B cell (primary cell): Measurements from ENCODE around the gene ST3GAL3. TPM values are rescaled to one million over a fixed set of nuclear protein-coding genes. Genes with fewer than 3 reads are reported as not detected.

Experiments used
- ATAC-seq: fragments of 200-7000 bp; cut with Tn5 transposase; one replicate; pipeline ENCODE4 v1.10.0; 2021; ENCODE audit warnings: low read depth, mild to moderate bottlenecking, moderate number of reproducible peaks, moderate library complexity
- CTCF ChIA-PET: fragments of 350-600 bp; sonication (Branson Sonifier 250); formaldehyde crosslinking; loops from one replicate; lab custom pipeline; 2021; ENCODE audit warnings: antibody characterized with exemption, inconsistent platforms; lab: Charles Lee
- POLR2A ChIA-PET: fragments of 350-600 bp; sonication (Branson Sonifier 250); formaldehyde crosslinking; loops from one replicate; lab custom pipeline; 2021; ENCODE audit warnings: antibody characterized with exemption; lab: Charles Lee
- DNase-seq: peaks from one replicate; pipeline ENCODE4 v3.0.0; 2013
- H2AFZ ChIP-seq: 2 replicates; pipeline ENCODE4 v1.6.1; 2012; ENCODE audit warnings: mild to moderate bottlenecking, low read depth, low read length; ENCODE audit not compliant: insufficient read depth, poor library complexity, severe bottlenecking
- H3K27ac ChIP-seq, 2 donors: 1 replicate in 1 of 2; 2 replicates in 1 of 2; pipeline ENCODE4 v1.5.1; 2012 to 2013; ENCODE audit warnings: low read length in 2 of 2, mild to moderate bottlenecking in 2 of 2, moderate library complexity in 1 of 2
- H3K27me3 ChIP-seq, 4 experiments: fragments of 200-600 bp in 1 of 4; sonication (generic) in 1 of 4; replicated peaks in 1 of 4; 1 replicate in 2 of 4; 2 replicates in 2 of 4; pipeline versions ENCODE4 v1.6.1 to v1.7.0; 2013 to 2016; ENCODE audit warnings: low read length in 3 of 4, mild to moderate bottlenecking in 2 of 4, mixed read lengths in 1 of 4, moderate library complexity in 1 of 4; ENCODE audit not compliant: insufficient read depth in 4 of 4, control insufficient read depth in 3 of 4; ENCODE audit errors: control extremely low read depth in 1 of 4
- H3K36me3 ChIP-seq, 2 experiments: replicated peaks in 1 of 2; 1 replicate in 1 of 2; 2 replicates in 1 of 2; pipeline versions ENCODE4 v1.6.1 to v1.7.1; 2013; ENCODE audit warnings: low read length in 1 of 2; ENCODE audit not compliant: insufficient read depth in 2 of 2, control insufficient read depth in 1 of 2; ENCODE audit errors: control extremely low read depth in 1 of 2, extremely low read depth in 1 of 2
- H3K4me1 ChIP-seq, 2 donors: fragments of 200-600 bp in 1 of 2; sonication (generic) in 1 of 2; 1 replicate in 1 of 2; 2 replicates in 1 of 2; pipeline versions ENCODE4 v1.5.1 to v1.6.1; 2013 to 2017; ENCODE audit warnings: low read length in 2 of 2; ENCODE audit not compliant: control insufficient read depth in 2 of 2, insufficient read depth in 2 of 2
- H3K4me2 ChIP-seq: replicated peaks from 2 replicates; pipeline ENCODE3; 2012; ENCODE audit warnings: mild to moderate bottlenecking, low read depth, low read length; ENCODE audit not compliant: poor library complexity, severe bottlenecking
- H3K4me3 ChIP-seq, 5 experiments: fragments of 200-600 bp in 1 of 5; sonication (generic) in 1 of 5; 1 replicate in 3 of 5; 2 replicates in 2 of 5; pipeline versions ENCODE4 v1.5.1 to v1.7.0; 2011 to 2016; ENCODE audit warnings: low read length in 4 of 5, mild to moderate bottlenecking in 4 of 5, low read depth in 2 of 5, control low read depth in 1 of 5, moderate library complexity in 1 of 5; ENCODE audit not compliant: insufficient read depth in 1 of 5; ENCODE audit errors: control extremely low read depth in 1 of 5, extremely low read depth in 1 of 5
- H3K79me2 ChIP-seq: fragments of 200-600 bp; sonication (generic); one replicate; pipeline ENCODE4 v1.6.0; 2016; ENCODE audit warnings: low read length; ENCODE audit not compliant: control insufficient read depth, insufficient read depth
- H3K9ac ChIP-seq: fragments of 200-600 bp; sonication (generic); 2 replicates; pipeline ENCODE4 v1.6.1; 2017; ENCODE audit warnings: mild to moderate bottlenecking, low read length, moderate library complexity
- H3K9me3 ChIP-seq, 3 donors: one replicate each; pipeline versions ENCODE4 v1.6.1 to v1.7.1; 2013; ENCODE audit warnings: low read length in 2 of 3; ENCODE audit not compliant: control insufficient read depth in 2 of 3, insufficient read depth in 1 of 3; ENCODE audit errors: control extremely low read depth in 1 of 3
- H4K20me1 ChIP-seq: 2 replicates; pipeline ENCODE4 v1.6.0; 2012; ENCODE audit warnings: mild to moderate bottlenecking, low read length; ENCODE audit not compliant: insufficient read depth, control insufficient read depth, poor library complexity, severe bottlenecking
- H3K27ac Mint-ChIP-seq: one replicate; pipeline ENCODE4 v1.8.0; 2021; ENCODE audit warnings: mixed read lengths
- H3K27me3 Mint-ChIP-seq: one replicate; pipeline ENCODE4 v1.8.0; 2021; ENCODE audit warnings: mixed read lengths
- H3K4me1 Mint-ChIP-seq: one replicate; pipeline ENCODE4 v1.8.0; 2021; ENCODE audit warnings: mixed read lengths
- H3K4me3 Mint-ChIP-seq: one replicate; pipeline ENCODE4 v1.8.0; 2021; ENCODE audit warnings: mixed read lengths
- H3K9me3 Mint-ChIP-seq: one replicate; pipeline ENCODE4 v1.8.0; 2022; ENCODE audit warnings: mixed read lengths; ENCODE audit not compliant: insufficient read depth
- CTCF ChIP-seq: fragments of 200-600 bp; IDR thresholded peaks from one replicate; pipeline ENCODE4 v1.8.0; 2022; ENCODE audit warnings: antibody characterized with exemption, mild to moderate bottlenecking
- EZH2 ChIP-seq: IDR thresholded peaks from 2 replicates; pipeline ENCODE4 v1.6.1; 2012; ENCODE audit warnings: borderline replicate concordance, low read depth, mild to moderate bottlenecking, moderate library complexity, low read length; ENCODE audit not compliant: insufficient read depth, poor library complexity, severe bottlenecking
- WGBS: methylation state at CpG from one replicate; pipeline ENCODE4 v1.1.5; 2013; ENCODE audit warnings: missing lambda C conversion rate; ENCODE audit not compliant: insufficient coverage; 5-methylcytosine and 5-hydroxymethylcytosine counted together
- intact Hi-C: fragments of 100-400 bp; cut with micrococcal nuclease; formaldehyde crosslinking; loops from one replicate; pipeline ENCODE4 v1.10.0; 2022
- polyA plus RNA-seq: library from polyadenylated mRNA; depleted of rRNA; stranded (reverse); fragments of >200 nt; gene quantifications from 2 replicates; pipeline ENCODE4 v1.2.3, GENCODE V29; 2012
- total RNA-seq, 2 donors: library from RNA; stranded (reverse); fragments of 120-200 nt in 1 of 2; gene quantifications; 1 replicate in 1 of 2; 2 replicates in 1 of 2; pipeline versions ENCODE4 v1.2.3 to v1.2.4, GENCODE V29; 2013 to 2022

Gene ST3GAL3
- total and polyA plus RNA-seq, 2 donors (not counting 1 experiment from before 2014, with no cell fraction given), result 16.8 to 31.4 TPM

DNA sequence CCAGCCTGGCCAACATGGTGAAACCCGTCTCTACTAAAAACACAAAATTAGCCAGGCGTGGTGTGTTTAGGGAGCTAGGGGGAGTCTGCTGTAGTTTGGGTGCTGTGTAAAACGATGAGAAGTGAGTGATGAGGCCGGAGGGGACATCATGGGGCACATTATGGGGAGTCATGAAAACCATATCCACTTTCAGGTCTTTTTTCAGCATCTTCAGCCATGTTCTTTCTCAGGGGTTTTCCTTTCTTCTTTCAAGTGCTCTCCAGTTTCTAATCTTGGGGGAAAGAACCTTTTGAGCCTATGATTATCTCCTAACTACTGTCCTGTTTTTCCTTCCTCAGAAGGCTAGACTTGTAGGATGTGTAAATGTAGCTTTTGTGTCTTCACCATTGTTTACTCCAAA lies 43.0 kb upstream of the ST3GAL3 start:
- Mint-ChIP-seq H3K27me3 (no peaks in the 10 kb centered on the region), H3K4me1 (no peaks in the 10 kb centered on the region), H3K9me3 (no peaks in the 10 kb centered on the region), H3K4me3 (no peak overlapping the region), H3K27ac (no peak overlapping the region)
- CTCF ChIA-PET, result no interaction called here
- ATAC-seq, result no peak
- H3K4me3 ChIP-seq, result no peak overlapping the region
- H3K9ac ChIP-seq, result no peak overlapping the region
- no peak overlapping the region for H3K27ac ChIP-seq
- WGBS, result no CpG with 5 or more reads among the region's 4 CpGs
- no peaks in the 10 kb centered on the region for H3K27me3 ChIP-seq
- no peaks in the 10 kb centered on the region for H3K9me3 ChIP-seq
- DNase-seq, result no peak
- no peak for TF ChIP-seq CTCF
- TF ChIP-seq EZH2, result no peak
- intact Hi-C loops, result no loop called here
- POLR2A ChIA-PET, result no interaction called here
- no peak overlapping the region for H3K4me2 ChIP-seq
- peaks cover 43% of the 10 kb centered on the region for H4K20me1 ChIP-seq
- no peak overlapping the region for H2AFZ ChIP-seq
- peaks cover 59% of the 10 kb centered on the region for H3K79me2 ChIP-seq
- no peaks in the 10 kb centered on the region for H3K4me1 ChIP-seq
- peaks cover 13 to 92% of the 10 kb centered on the region in 2 experiments for H3K36me3 ChIP-seq

- CTCF ChIA-PET, result interaction anchor here (1.0 kb wide), 2 partner anchors 12 to 17 kb away, joined by 3 read pairs; partner anchors contain the start of gene KDM4A
- H2AFZ ChIP-seq, result no peak overlapping the region
- H3K4me3 ChIP-seq, result no peak overlapping the region
- no peaks in the 10 kb centered on the region for H3K27me3 ChIP-seq
- peaks cover 47% of the 10 kb centered on the region for H3K79me2 ChIP-seq
- H3K27me3 Mint-ChIP-seq, result no peaks in the 10 kb centered on the region
- H3K4me1 Mint-ChIP-seq, result no peaks in the 10 kb centered on the region
- no peak for DNase-seq
- H3K27ac Mint-ChIP-seq, result no peak overlapping the region
- H4K20me1 ChIP-seq, result peaks cover 35% of the 10 kb centered on the region
- H3K9me3 ChIP-seq, result no peaks in the 10 kb centered on the region
- no peaks in the 10 kb centered on the region for H3K4me1 ChIP-seq
- TF ChIP-seq EZH2 (no peak), CTCF (no peak)
- peaks cover 8 to 96% of the 10 kb centered on the region in 2 experiments for H3K36me3 ChIP-seq
- no peak overlapping the region for H3K4me3 Mint-ChIP-seq
- no peak overlapping the region for H3K4me2 ChIP-seq
- H3K9me3 Mint-ChIP-seq, result no peaks in the 10 kb centered on the region
- no peak for ATAC-seq
- intact Hi-C loops, result no loop called here
- POLR2A ChIA-PET, result no interaction called here
- H3K9ac ChIP-seq, result no peak overlapping the region
- H3K27ac ChIP-seq, result no peak overlapping the region
Measured at GRCh38 chr1:43666608-43667007, 40.7 kb upstream of the ST3GAL3 start.
